ENCODE data around the gene FUT4. TPM values are rescaled to one million over a fixed set of nuclear protein-coding genes. Genes with fewer than 3 reads are reported as not detected.

Gene FUT4
- total RNA-seq, 1 experiment from 2014 or later: 0.23 TPM

DNA sequence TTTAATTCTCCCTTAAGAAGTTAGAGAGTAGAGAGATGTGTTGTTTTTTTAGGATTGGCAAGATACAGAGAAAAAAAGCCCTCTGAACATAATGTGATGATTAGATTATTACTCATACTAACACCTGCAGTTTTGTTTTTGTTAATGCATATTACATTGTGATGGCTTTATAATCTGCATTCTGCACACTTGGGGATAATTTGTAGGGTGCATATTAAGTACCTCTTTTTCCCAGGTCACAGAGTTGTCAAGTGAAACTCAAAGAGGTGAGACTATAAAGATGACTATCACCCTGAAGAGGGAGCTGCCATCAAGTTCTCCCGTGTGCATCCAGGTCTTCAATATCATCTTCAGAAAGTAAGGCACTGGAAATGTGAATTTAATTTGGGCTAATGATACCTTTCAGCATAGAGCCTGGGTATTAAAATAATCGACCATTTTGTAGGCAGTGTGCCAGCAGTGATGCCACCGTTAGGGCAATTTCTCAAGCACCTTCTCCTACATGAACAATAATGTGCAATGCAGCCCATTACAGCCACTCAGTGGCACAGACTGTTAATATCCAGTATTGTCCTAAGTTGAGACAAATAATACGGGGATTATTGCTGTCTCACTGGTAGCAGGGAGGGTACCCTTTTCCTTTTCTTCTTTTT lies 39.6 kb downstream of the FUT4 start:
- POLR2A ChIA-PET: no interaction called here
- CTCF ChIA-PET: interaction anchor here (0.5 kb wide), 1 partner anchor 82 kb away, joined by 7 read pairs; no protein-coding TSS in a partner anchor
- Mint-ChIP-seq H3K9me3 (ENCODE audit: unreplicated experiment) (no peaks in the 10 kb centered on the region), H3K4me3 (ENCODE audit: unreplicated experiment) (no peak overlapping the region), H3K36me3 (ENCODE audit: insufficient read depth, unreplicated experiment) (no peaks in the 10 kb centered on the region), H3K27me3 (ENCODE audit: insufficient read depth, unreplicated experiment) (peaks cover 11% of the 10 kb centered on the region), H3K4me1 (ENCODE audit: insufficient read depth, unreplicated experiment) (peaks cover 24% of the 10 kb centered on the region), H3K27ac (ENCODE audit: low read depth, unreplicated experiment) (peak overlapping the region; percentile 5)
- peak; percentile 5 for DNase-seq (ENCODE audit: unreplicated experiment)
- no TSS peak for BruUV-seq (replicated peaks)
- intact Hi-C loops (cut with micrococcal nuclease): no loop called here
- no peak for TF ChIP-seq CTCF (IDR thresholded peaks at IDR 0.05; ENCODE audit: unreplicated experiment)

DNA sequence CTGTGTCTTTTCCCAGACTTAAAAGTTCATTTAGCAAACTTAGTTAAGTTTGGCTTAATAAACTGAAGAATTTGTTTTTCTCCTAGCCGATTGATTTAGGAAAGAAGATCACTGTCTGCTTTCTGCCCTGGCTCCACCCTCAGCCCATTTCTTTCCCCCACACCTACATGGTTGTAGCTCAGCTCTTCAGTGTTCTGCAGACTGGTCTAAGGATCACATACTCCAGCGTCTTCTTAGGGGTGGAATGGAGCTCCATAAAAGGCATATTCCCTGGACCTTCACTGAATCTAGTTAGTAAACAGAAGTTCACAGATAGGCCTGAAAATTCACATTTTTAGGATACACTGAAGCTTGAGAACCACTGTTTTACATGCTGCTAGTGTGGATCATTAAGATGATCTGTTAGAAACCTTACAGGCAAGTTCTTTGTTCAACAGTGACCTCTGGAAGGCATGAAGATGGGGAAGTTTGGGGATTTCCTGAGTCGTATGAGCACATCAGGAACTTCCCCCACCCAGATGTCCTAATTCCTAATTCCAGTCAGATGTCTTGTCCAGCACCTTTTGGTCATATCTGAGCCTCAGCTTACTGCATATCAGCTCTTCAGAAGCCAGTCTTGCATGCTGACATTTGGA lies 40.3 kb downstream of the FUT4 start:
- intact Hi-C loops (cut with micrococcal nuclease): no loop called here
- no TSS peak for BruUV-seq (replicated peaks)
- no peaks in the 10 kb centered on the region for H3K36me3 Mint-ChIP-seq (ENCODE audit: insufficient read depth, unreplicated experiment)
- DNase-seq (ENCODE audit: unreplicated experiment): peak; percentile 10
- H3K4me1 Mint-ChIP-seq (ENCODE audit: insufficient read depth, unreplicated experiment): peaks cover 24% of the 10 kb centered on the region
- peak overlapping the region; percentile 5 for H3K27ac Mint-ChIP-seq (ENCODE audit: low read depth, unreplicated experiment)
- ChIA-PET CTCF (interaction anchor here (0.5 kb wide), 1 partner anchor 82 kb away, joined by 7 read pairs; no protein-coding TSS in a partner anchor), POLR2A (no interaction called here)
- no peaks in the 10 kb centered on the region for H3K9me3 Mint-ChIP-seq (ENCODE audit: unreplicated experiment)
- no peak for TF ChIP-seq CTCF (IDR thresholded peaks at IDR 0.05; ENCODE audit: unreplicated experiment)
- no peak overlapping the region for H3K4me3 Mint-ChIP-seq (ENCODE audit: unreplicated experiment)
- H3K27me3 Mint-ChIP-seq (ENCODE audit: insufficient read depth, unreplicated experiment): peaks cover 17% of the 10 kb centered on the region

DNA sequence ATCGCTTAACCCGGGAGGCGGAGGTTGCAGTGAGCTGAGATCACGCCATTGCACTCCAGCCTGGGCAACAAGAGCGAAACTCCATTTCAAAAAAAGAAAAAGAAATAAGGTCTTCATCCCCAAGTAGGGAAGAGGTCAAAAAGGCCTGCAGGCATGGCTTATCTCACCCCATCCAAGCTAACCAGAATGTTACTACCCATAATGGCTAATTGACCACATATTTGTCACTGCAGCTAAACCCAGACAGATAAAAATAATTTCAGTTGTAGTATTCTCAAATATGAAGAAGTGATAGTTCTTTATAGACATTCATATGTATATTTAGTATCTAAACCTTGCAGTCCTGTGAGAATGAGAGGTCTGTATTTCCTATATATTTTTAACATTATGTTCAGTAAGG lies 41.3 kb downstream of the FUT4 start:
- no peak for DNase-seq (ENCODE audit: unreplicated experiment)
- POLR2A ChIA-PET: no interaction called here
- BruUV-seq (replicated peaks): no TSS peak
- TF ChIP-seq CTCF (IDR thresholded peaks at IDR 0.05; ENCODE audit: unreplicated experiment): no peak
- Mint-ChIP-seq H3K27ac (ENCODE audit: low read depth, unreplicated experiment) (no peak overlapping the region), H3K4me3 (ENCODE audit: unreplicated experiment) (no peak overlapping the region), H3K36me3 (ENCODE audit: insufficient read depth, unreplicated experiment) (no peaks in the 10 kb centered on the region), H3K4me1 (ENCODE audit: insufficient read depth, unreplicated experiment) (peaks cover 24% of the 10 kb centered on the region), H3K9me3 (ENCODE audit: unreplicated experiment) (no peaks in the 10 kb centered on the region), H3K27me3 (ENCODE audit: insufficient read depth, unreplicated experiment) (peaks cover 27% of the 10 kb centered on the region)
- CTCF ChIA-PET: interaction anchor here (0.6 to 1.4 kb wide), 2 partner anchors 63 to 77 kb away, joined by 3 read pairs; no protein-coding TSS in a partner anchor
- intact Hi-C loops (cut with micrococcal nuclease): no loop called here

- Mint-ChIP-seq H3K36me3 (ENCODE audit: insufficient read depth, unreplicated experiment) (no peaks in the 10 kb centered on the region), H3K4me3 (ENCODE audit: unreplicated experiment) (no peak overlapping the region), H3K4me1 (ENCODE audit: insufficient read depth, unreplicated experiment) (peaks cover 24% of the 10 kb centered on the region), H3K27me3 (ENCODE audit: insufficient read depth, unreplicated experiment) (peaks cover 31% of the 10 kb centered on the region), H3K9me3 (ENCODE audit: unreplicated experiment) (no peaks in the 10 kb centered on the region), H3K27ac (ENCODE audit: low read depth, unreplicated experiment) (no peak overlapping the region)
- TF ChIP-seq CTCF (IDR thresholded peaks at IDR 0.05; ENCODE audit: unreplicated experiment): no peak
- BruUV-seq (replicated peaks): no TSS peak
- intact Hi-C loops (cut with micrococcal nuclease): no loop called here
- no peak for DNase-seq (ENCODE audit: unreplicated experiment)
- POLR2A ChIA-PET: no interaction called here
- CTCF ChIA-PET: interaction anchor here (0.6 to 1.4 kb wide), 4 partner anchors 10 to 121 kb away, joined by 3 to 4 read pairs (median 3); no protein-coding TSS in a partner anchor
Measured at GRCh38 chr11:94585399-94585798, 41.7 kb downstream of the FUT4 start.

Data from MCF 10A (cell line).